Activated CD4-positive, alpha-beta T cell treated with anti-CD3 and anti-CD28 coated beads, Interleukin-2, amount 50 U/mL, for 16 hours (primary cell): ENCODE results near the gene IL17F.

Source experiments
- DNase-seq: peaks from one replicate; pipeline ENCODE4 v3.0.0-alpha.2; 2020

Gene IL17F

GRCh38 chr6:52187098-52187497 lies 57.2 kb downstream of the IL17F start:
- DNase-seq, result no peak
